ENCODE data around the gene ARMC5.
"Not testable (repeated sequence)": the region's sequence is repeated elsewhere in the genome, so short reads cannot be mapped to it uniquely, and the experiment has no call there.

Gene ARMC5

DNA sequence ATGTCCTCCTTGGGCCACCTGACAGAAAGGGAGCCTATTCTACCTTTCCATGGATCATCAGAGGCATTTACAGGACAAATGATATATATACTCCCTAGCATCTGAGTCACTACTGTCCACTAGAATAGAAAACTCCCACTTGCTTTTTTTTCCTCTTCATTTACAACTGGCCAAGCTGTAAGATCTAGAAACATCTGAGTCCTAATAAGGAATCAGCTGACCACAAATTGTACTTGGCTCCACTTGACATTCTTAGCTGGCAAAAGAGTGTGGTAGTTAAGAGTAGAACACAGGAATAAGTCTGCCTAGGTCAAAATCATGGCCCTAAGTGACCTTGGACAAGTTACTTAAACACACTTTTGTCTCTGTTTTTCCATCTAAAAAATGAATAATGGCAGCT lies 43.7 kb downstream of the ARMC5 start:
- DNase-seq: no peak

DNA sequence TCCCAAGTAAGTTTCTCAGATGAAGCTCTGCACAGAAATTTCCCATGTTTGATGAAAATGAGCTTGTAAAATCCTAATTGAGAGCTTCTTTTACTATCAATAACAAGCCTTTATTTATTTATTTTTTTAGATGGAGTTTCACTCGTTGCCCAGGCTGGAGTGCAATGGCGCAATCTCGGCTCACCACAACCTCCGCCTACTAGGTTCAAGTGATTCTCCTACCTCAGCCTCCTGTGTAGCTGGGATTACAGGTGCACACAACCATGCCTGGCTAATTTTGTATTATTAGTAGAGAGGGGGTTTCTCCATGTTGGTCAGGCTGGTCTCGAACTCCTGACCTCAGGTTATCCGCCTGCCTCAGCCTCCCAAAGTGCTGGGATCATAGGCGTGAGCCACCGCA lies 44.3 kb downstream of the ARMC5 start:
- DNase-seq: not testable (repeated sequence)

DNA sequence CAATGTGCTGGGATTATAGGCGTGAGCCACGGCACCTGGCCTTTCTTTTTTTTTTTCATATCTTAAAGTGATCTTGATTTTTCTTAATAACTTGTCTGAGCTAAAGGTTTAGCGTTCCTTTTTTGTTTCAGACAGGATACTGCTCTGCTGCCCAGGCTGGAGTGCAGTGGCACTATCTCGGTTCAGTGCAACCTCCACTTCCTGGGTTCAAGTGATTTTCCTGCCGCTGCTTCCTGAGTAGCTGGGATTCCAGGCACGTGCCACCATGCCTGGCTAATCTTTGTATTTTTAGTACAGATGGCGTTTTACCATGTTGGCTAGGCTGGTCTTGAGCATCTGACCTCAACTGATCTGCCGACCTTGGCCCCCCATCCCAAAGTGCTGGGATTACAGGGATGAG lies 44.9 kb downstream of the ARMC5 start:
- no peak for DNase-seq

DNA sequence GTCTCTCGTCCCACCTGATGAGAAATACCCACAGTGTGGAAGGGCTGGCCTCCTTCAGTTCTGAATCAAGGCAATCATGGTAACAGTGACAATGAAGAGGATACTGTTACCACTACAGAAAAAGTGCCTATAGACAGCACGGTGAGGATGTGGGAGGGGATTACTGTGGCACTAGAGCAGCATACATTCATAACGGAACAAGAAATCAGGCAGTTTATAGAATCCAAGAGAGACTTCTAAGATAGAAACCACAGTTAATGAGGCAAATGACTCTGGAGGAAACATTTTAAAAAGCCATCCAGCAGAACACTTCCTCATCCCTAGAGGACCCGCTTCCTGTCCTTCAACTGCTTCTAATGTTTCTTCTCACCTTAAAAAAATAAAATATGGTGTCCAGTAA lies 46.2 kb downstream of the ARMC5 start:
- DNase-seq: no peak

DNA sequence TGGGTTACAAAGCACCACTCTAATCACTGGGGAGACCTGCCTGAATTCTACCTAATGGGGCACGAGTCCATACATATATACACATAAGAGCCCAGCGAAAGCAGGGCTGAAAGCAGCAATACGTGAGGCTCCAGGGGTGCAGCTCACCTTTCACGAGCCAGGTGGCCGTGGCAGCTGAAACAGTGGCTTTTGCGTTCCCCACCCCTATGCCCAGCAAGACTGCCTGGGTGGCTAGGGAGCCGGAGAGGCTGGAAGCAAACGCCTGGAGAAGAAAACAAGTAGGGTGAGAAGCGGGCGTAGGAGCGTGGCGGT lies 48.3 kb downstream of the ARMC5 start:
- DNase-seq: no peak

DNA sequence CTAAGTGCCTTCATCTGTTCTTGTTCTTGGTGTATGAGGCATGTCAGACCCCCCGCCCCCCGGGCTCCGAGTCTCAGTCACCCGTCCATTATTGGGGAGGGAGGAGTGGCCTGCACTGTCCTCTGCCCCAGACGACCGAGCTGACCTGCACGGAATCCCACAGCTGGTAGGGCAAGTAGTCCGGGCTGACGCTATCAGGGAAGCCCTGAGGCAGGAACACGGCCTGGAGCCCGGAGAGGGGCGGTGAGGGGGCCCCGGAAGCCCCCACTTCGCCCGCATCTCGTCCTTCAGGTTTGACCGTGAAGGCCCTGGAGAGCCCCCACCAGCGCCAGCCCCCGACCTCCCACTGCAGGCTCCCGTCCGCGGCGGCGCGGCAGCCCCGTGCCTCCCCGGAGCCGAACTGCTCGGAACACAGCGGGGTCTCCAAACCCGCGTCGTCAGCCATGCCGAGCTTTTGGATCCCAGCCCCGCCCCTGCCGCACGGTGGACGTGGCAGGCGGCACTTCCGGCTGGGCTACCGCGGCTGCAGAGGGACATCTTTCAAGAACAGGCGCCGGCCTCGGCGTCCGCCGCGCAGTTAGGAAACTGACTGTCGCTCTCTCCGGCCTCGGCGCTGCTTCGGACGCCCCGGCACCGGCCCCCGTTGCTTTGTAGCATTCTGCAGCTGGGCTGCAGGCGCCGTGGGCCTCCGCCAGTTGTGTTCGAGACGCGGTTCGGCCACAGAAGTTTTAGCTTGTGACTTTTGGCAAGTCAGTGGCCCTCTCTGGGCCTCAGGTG lies 48.8 kb downstream of the ARMC5 start, which contains the start of gene RUSF1:
TSS of gene RUSF1 (minus strand) at position 463 of the 777 bp plus-strand sequence. CDS start at position 445, 18 bp downstream.
- DNase-seq: peak; percentile 88

DNA sequence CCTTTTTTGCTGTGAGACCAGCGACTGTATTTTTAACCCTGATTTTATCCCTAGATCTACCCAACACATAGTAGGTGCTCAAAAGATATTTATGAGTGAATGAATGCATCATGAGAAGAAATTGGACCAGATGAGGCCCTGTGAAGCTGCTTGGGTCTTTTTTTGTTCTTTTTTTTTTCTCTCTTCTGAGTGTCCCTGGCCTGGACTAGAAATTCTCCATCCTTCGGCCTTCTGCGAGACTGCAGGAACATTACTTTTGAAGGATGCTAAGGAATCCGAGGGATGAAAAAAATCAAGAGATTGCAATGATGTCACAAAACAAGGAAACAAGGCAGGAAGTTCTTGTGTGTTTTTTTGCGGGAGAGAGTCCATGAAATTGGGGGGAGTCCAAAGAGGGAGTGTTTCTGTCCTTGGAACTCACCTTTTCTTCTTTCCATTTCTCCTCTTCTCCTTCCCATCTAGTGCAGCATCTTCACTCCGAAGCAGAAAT lies 49.5 kb downstream of the ARMC5 start:
- DNase-seq: no peak

DNA sequence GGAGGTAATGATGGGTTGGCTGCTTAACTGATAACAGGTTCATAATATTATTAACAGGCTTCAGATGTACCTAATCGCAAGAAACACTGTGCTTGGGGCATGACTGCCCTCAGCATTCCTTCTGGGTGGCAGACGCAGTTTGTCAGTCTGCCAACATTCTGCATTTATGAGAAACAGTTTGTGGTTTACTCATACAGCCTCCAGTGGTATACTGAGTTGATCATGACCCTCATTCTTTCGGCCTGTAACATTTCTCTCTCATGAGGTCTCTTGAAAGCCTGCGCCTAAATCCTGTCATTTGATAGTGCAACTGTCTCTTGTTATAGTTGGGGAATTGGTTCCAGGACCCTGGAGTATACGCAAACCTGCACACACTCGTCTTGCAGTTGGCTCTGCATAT lies 53.8 kb downstream of the ARMC5 start:
- DNase-seq: no peak

DNA sequence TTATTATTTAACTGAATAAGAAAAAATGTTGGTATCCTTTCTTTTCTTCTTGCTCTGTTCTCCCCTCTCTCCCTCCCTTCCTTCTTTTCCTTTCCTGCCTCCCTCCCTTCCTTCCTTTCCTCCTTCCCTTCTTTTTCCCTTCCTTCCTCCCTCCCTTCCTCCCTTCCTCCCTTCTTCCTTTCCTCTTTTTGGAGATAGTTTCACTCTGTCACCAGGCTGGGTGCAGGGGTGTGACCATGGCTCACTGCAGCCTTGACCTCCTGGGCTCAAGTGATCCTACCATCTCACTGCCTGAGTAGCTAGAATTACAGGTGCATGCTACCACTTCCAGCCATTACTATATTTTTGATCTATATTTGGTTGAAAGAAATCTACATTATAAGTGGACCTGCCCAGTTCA lies 54.6 kb downstream of the ARMC5 start:
- no peak for DNase-seq

Data from inflammatory macrophage treated with lipopolysaccharide for 4 hours (primary cell).